Vagina (tissue), 2 donors: ENCODE data around the gene PARVB.

ENCODE experiments used
- CTCF ChIP-seq, 3 experiments: fragments of 450-650 bp in 2 of 3; fragments of 200-600 bp in 1 of 3; sonication (generic) in 1 of 3; IDR thresholded peaks; one replicate each; pipeline ENCODE4 v1.5.1; 2017 to 2019; ENCODE audit warnings: antibody characterized with exemption in 3 of 3, mild to moderate bottlenecking in 2 of 3, moderate library complexity in 2 of 3
- POLR2A ChIP-seq, 2 donors: fragments of 450-650 bp; IDR thresholded peaks; one replicate each; pipeline ENCODE4 v1.6.1; 2017; ENCODE audit warnings: antibody characterized with exemption in 2 of 2, mild to moderate bottlenecking in 2 of 2, moderate library complexity in 2 of 2

- TF ChIP-seq CTCF (IDR thresholded peaks at IDR 0.05) (no peak), POLR2A (IDR thresholded peaks at IDR 0.05) (no peak)
These were observed 172.1 kb downstream of the PARVB start for GRCh38 chr22:44196241-44196640.
